Parathyroid adenoma (tissue), 2 donors: ENCODE measurements around the gene CALML3.

Source experiments
- H2AFZ ChIP-seq: fragments of 300-600 bp; sonication (generic); one replicate; pipeline ENCODE4 v1.7.0; 2017; ENCODE audit warnings: antibody characterized with exemption, mild to moderate bottlenecking
- H3K27ac ChIP-seq: fragments of 300-600 bp; sonication (generic); one replicate; pipeline ENCODE4 v1.7.0; 2017
- H3K27me3 ChIP-seq: fragments of 300-600 bp; sonication (generic); one replicate; pipeline ENCODE4 v1.7.0; 2017; ENCODE audit warnings: low read length; ENCODE audit not compliant: control insufficient read depth, insufficient read depth
- H3K36me3 ChIP-seq: fragments of 300-600 bp; sonication (generic); one replicate; pipeline ENCODE4 v1.7.0; 2017; ENCODE audit warnings: low read length; ENCODE audit not compliant: control insufficient read depth, insufficient read depth
- H3K4me1 ChIP-seq: fragments of 300-600 bp; sonication (generic); one replicate; pipeline ENCODE4 v1.7.0; 2017; ENCODE audit warnings: control low read depth
- H3K4me2 ChIP-seq: fragments of 300-600 bp; sonication (generic); one replicate; pipeline ENCODE4 v1.7.0; 2017; ENCODE audit warnings: low read length
- H3K4me3 ChIP-seq: fragments of 300-600 bp; sonication (generic); one replicate; pipeline ENCODE4 v1.7.0; 2017; ENCODE audit warnings: low read depth, low read length
- H3K79me2 ChIP-seq: fragments of 300-600 bp; sonication (generic); one replicate; pipeline ENCODE4 v1.7.0; 2017; ENCODE audit warnings: control low read depth
- H3K9ac ChIP-seq: fragments of 300-600 bp; sonication (generic); one replicate; pipeline ENCODE4 v1.7.0; 2017; ENCODE audit warnings: mild to moderate bottlenecking
- H3K9me3 ChIP-seq: fragments of 300-600 bp; sonication (generic); one replicate; pipeline ENCODE4 v1.7.0; 2017; ENCODE audit warnings: low read length; ENCODE audit not compliant: control insufficient read depth
- CTCF ChIP-seq: fragments of 300-600 bp; sonication (generic); IDR thresholded peaks from one replicate; pipeline ENCODE4 v1.7.0; 2017; ENCODE audit warnings: antibody characterized with exemption, mild to moderate bottlenecking
- donor health status: primary hyperparathyroidism.

CALML3 gene

GRCh38 chr10:5552376-5553321, 27.9 kb downstream of the CALML3 start:
- H3K4me1 ChIP-seq = no peaks in the 10 kb centered on the region
- no peak for TF ChIP-seq CTCF
- no peak overlapping the region for H3K4me3 ChIP-seq
- H3K79me2 ChIP-seq = no peaks in the 10 kb centered on the region
- H3K36me3 ChIP-seq = no peaks in the 10 kb centered on the region
- H2AFZ ChIP-seq = no peak overlapping the region
- H3K9ac ChIP-seq = no peak overlapping the region
- no peak overlapping the region for H3K27ac ChIP-seq
- no peaks in the 10 kb centered on the region for H3K27me3 ChIP-seq
- no peak overlapping the region for H3K4me2 ChIP-seq
- H3K9me3 ChIP-seq = no peaks in the 10 kb centered on the region

- no peaks in the 10 kb centered on the region for H3K79me2 ChIP-seq
- H3K27ac ChIP-seq = no peak overlapping the region
- H3K4me2 ChIP-seq = no peak overlapping the region
- H3K9ac ChIP-seq = no peak overlapping the region
- no peaks in the 10 kb centered on the region for H3K9me3 ChIP-seq
- H3K4me1 ChIP-seq = no peaks in the 10 kb centered on the region
- H2AFZ ChIP-seq = no peak overlapping the region
- H3K36me3 ChIP-seq = no peaks in the 10 kb centered on the region
- no peak for TF ChIP-seq CTCF
- no peak overlapping the region for H3K4me3 ChIP-seq
- H3K27me3 ChIP-seq = no peaks in the 10 kb centered on the region
Measured at GRCh38 chr10:5553400-5554170, 28.8 kb downstream of the CALML3 start.

- no peak overlapping the region for H2AFZ ChIP-seq
- H3K27me3 ChIP-seq = no peaks in the 10 kb centered on the region
- H3K4me3 ChIP-seq = no peak overlapping the region
- no peaks in the 10 kb centered on the region for H3K36me3 ChIP-seq
- H3K4me1 ChIP-seq = no peaks in the 10 kb centered on the region
- no peaks in the 10 kb centered on the region for H3K79me2 ChIP-seq
- no peak overlapping the region for H3K27ac ChIP-seq
- no peak for TF ChIP-seq CTCF
- no peak overlapping the region for H3K4me2 ChIP-seq
- no peaks in the 10 kb centered on the region for H3K9me3 ChIP-seq
- no peak overlapping the region for H3K9ac ChIP-seq
Measured at GRCh38 chr10:5555021-5555510, 30.3 kb downstream of the CALML3 start.

GRCh38 chr10:5555881-5556280, 31.1 kb downstream of the CALML3 start:
- H3K9ac ChIP-seq = no peak overlapping the region
- no peaks in the 10 kb centered on the region for H3K9me3 ChIP-seq

More at GRCh38 chr10:5555881-5556280, 31.1 kb downstream of the CALML3 start:
- TF ChIP-seq CTCF = no peak
- Histone ChIP-seq H3K79me2 (no peaks in the 10 kb centered on the region), H3K27me3 (no peaks in the 10 kb centered on the region), H3K36me3 (no peaks in the 10 kb centered on the region), H2AFZ (no peak overlapping the region), H3K4me1 (no peaks in the 10 kb centered on the region), H3K4me3 (no peak overlapping the region), H3K4me2 (no peak overlapping the region), H3K27ac (no peak overlapping the region)
